Ascending aorta (tissue), 2 donors: ENCODE results near the gene TRIM47. TPM values are rescaled to one million over a fixed set of nuclear protein-coding genes. Genes with fewer than 3 reads are reported as not detected.
"Not testable (repeated sequence)": the region's sequence is repeated elsewhere in the genome, so short reads cannot be mapped to it uniquely, and the experiment has no call there.

Experiments
- DNase-seq, 2 donors: peaks; one replicate each; pipeline ENCODE4 v3.0.0-alpha.2; 2019; ENCODE audit warnings: low spot score in 2 of 2
- H3K27ac ChIP-seq, 2 donors: fragments of 200-600 bp; sonication (generic); one replicate each; pipeline ENCODE4 v1.5.1; 2016 to 2017; ENCODE audit warnings: mild to moderate bottlenecking in 1 of 2
- H3K27me3 ChIP-seq: fragments of 200-600 bp; sonication (generic); one replicate; pipeline ENCODE4 v1.5.1; 2017
- H3K36me3 ChIP-seq, 2 donors: fragments of 200-600 bp; sonication (generic); one replicate each; pipeline ENCODE4 v1.5.1; 2016
- H3K4me1 ChIP-seq, 2 donors: fragments of 200-600 bp; sonication (generic); one replicate each; pipeline ENCODE4 v1.5.1; 2016 to 2017; ENCODE audit warnings: mild to moderate bottlenecking in 1 of 2
- H3K4me3 ChIP-seq, 2 donors: fragments of 200-600 bp; sonication (generic); one replicate each; pipeline ENCODE4 v1.5.1; 2016 to 2017; ENCODE audit warnings: mild to moderate bottlenecking in 1 of 2
- H3K9me3 ChIP-seq, 2 donors: fragments of 200-600 bp; sonication (generic); one replicate each; pipeline ENCODE4 v1.5.1; 2016
- intact Hi-C: fragments of 100-400 bp; cut with DNase I; formaldehyde crosslinking; loops from one replicate; pipeline ENCODE4 v1.15.1; 2023
- total RNA-seq: library from RNA; depleted of rRNA; stranded (reverse); fragments of >200 nt; gene quantifications from one replicate; pipeline ENCODE4 v1.1.0, GENCODE V29; 2016
- TF ChIP-seq, protein P1 (sequence below), 3 experiments: fragments of 200-600 bp in 2 of 3; fragments of 450-650 bp in 1 of 3; sonication (generic) in 2 of 3; IDR thresholded peaks; one replicate each; pipeline ENCODE4 v1.5.1; 2016 to 2019; ENCODE audit warnings: antibody characterized with exemption in 3 of 3, mild to moderate bottlenecking in 1 of 3, moderate library complexity in 1 of 3

Gene TRIM47
- total RNA-seq, 1 donor from 2014 or later = 132 TPM

DNA sequence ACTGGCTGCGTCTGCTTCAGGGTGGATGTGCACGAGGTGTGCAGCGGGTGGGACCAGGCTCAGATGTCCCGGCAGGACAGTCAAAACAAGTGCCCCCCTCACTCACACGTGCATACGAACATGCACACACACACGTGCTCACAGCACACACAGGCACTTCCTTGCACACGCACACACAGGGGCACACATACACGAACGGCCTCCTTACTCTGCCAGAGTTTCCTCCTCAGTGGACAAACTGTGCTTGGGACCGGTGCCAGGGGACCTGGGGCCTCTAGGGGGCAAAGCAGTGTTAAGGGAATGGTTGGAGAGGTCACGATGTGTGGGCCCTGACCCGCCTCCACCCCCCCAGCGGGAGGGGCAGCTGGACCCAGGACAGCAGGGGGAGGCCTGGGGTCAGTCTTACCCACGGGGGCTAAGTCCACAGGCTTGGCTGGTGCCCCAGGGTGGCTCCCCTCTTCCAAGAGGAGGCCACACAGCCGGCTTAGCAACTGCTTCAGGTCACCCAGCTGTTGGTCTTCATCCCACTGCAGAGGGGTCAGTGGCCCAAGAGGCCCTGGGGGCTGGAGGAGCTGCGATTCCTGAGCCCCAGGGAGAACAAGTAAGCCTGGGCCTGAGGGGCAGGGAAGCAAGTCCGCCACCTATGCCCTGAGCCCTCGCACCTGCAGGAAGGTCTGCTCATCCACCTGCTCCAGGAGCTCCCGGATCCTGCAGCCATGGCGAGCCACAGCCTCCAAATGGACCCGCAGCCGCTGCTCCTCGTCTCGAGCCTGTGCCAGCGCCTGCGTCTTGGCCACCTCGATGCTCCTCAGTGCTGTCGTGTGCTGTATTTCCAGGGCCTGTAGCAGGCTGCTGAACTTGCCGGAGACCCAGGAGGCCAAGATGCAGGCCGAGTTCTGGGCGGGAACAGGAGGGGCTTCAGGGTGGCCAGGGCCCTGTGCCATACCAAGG, 13.5 kb upstream of the TRIM47 start:
- no peaks in the 10 kb centered on the region for H3K9me3 ChIP-seq
- no peaks in the 10 kb centered on the region for H3K27me3 ChIP-seq
- H3K27ac ChIP-seq = no peak overlapping the region
- peaks cover 0 to 18% of the 10 kb centered on the region in 2 donors for H3K4me1 ChIP-seq
- H3K4me3 ChIP-seq = no peak overlapping the region
- peaks cover 20 to 32% of the 10 kb centered on the region in 2 donors for H3K36me3 ChIP-seq
- intact Hi-C loops = no loop called here
- no peak for DNase-seq
- TF ChIP-seq, protein P1, sequence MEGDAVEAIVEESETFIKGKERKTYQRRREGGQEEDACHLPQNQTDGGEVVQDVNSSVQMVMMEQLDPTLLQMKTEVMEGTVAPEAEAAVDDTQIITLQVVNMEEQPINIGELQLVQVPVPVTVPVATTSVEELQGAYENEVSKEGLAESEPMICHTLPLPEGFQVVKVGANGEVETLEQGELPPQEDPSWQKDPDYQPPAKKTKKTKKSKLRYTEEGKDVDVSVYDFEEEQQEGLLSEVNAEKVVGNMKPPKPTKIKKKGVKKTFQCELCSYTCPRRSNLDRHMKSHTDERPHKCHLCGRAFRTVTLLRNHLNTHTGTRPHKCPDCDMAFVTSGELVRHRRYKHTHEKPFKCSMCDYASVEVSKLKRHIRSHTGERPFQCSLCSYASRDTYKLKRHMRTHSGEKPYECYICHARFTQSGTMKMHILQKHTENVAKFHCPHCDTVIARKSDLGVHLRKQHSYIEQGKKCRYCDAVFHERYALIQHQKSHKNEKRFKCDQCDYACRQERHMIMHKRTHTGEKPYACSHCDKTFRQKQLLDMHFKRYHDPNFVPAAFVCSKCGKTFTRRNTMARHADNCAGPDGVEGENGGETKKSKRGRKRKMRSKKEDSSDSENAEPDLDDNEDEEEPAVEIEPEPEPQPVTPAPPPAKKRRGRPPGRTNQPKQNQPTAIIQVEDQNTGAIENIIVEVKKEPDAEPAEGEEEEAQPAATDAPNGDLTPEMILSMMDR (IDR thresholded peaks at IDR 0.05) = no peak

DNA sequence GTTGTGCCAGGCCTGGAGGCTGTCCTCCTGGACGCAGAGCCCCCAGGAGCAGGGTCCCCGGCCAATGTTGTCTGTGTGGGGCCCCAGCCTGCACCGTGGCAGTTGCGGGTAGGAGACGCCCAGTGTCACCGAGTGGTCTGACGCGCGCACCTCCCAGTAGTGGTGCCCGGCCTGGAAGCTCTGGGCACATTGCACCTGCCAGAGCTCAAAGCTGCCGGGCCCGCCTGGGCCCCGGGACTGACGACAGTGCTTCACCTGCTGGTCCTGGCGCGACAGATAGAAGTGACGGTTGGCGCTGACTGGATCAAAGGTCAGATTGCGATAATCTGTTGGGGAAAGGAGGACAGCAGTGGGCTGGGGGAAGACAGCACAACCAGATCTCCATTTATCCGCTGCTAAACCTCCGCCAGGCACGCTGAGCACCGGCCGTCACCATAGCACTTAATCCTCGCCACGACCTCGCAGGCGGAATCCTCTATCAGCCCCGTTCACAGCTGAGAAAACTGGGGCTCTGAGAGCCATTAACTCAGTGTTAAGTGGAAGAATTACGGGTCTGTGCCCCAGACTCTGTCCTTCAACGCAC, 12.7 kb upstream of the TRIM47 start:
- H3K4me3 ChIP-seq = no peak overlapping the region
- intact Hi-C loops = no loop called here
- TF ChIP-seq, protein P1 (IDR thresholded peaks at IDR 0.05) = no peak
- H3K27ac ChIP-seq = no peak overlapping the region
- peaks cover 20 to 32% of the 10 kb centered on the region in 2 donors for H3K36me3 ChIP-seq
- peaks cover 0 to 18% of the 10 kb centered on the region in 2 donors for H3K4me1 ChIP-seq
- no peak for DNase-seq
- H3K27me3 ChIP-seq = no peaks in the 10 kb centered on the region
- no peaks in the 10 kb centered on the region for H3K9me3 ChIP-seq

DNA sequence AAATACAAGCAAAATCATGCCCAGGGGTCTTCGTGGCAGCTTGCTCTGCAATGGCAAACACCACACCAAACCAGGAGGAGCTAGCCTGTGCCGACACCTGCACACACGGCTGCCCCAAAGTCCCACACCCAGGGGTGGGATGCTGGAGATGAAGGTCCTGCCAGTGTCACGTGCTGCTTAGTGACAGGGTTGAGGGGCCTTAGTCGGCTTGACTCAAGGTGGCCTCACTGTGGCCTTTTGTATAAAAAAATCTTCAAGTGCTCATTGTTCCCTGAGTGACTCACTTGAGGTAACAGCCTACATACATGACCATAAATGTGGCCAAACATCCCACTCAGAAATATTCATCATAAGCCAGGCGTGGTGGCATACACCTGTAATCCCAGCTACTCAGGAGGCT, 11.1 kb upstream of the TRIM47 start:
- H3K27ac ChIP-seq = no peak overlapping the region
- intact Hi-C loops = no loop called here
- no peak overlapping the region for H3K4me3 ChIP-seq
- H3K4me1 ChIP-seq = peaks cover 0 to 3% of the 10 kb centered on the region in 2 donors
- DNase-seq = no peak
- H3K9me3 ChIP-seq = no peaks in the 10 kb centered on the region
- H3K36me3 ChIP-seq = peaks cover 20 to 32% of the 10 kb centered on the region in 2 donors
- TF ChIP-seq, protein P1 (IDR thresholded peaks at IDR 0.05) = no peak
- no peaks in the 10 kb centered on the region for H3K27me3 ChIP-seq

DNA sequence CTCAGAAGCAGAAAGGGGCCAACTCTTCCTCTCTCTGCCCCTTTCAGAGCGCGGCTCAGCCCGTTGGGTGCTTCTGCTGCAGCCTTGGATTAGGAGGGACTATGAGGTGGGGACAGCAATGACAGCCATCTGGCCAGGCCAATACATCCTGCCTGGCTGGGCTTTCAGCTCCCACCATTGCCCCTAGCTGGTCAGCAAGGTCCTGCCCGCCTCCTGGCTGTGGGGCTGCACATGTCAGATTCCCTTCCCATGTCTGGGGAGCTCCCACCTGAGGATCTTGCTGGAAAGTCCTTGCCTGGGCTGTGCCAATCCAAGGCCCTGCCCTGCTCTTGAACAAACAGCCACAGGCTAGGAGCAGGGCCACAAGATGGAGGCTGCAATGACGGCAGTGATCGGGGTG, 10.1 kb upstream of the TRIM47 start:
- Histone ChIP-seq H3K27me3 (no peaks in the 10 kb centered on the region), H3K4me3 (no peak overlapping the region), H3K36me3 (peaks cover 20 to 32% of the 10 kb centered on the region in 2 donors), H3K27ac (no peak overlapping the region), H3K9me3 (no peaks in the 10 kb centered on the region), H3K4me1 (no peaks in the 10 kb centered on the region)
- DNase-seq = no peak
- TF ChIP-seq, protein P1 (IDR thresholded peaks at IDR 0.05) = no peak
- intact Hi-C loops = no loop called here

DNA sequence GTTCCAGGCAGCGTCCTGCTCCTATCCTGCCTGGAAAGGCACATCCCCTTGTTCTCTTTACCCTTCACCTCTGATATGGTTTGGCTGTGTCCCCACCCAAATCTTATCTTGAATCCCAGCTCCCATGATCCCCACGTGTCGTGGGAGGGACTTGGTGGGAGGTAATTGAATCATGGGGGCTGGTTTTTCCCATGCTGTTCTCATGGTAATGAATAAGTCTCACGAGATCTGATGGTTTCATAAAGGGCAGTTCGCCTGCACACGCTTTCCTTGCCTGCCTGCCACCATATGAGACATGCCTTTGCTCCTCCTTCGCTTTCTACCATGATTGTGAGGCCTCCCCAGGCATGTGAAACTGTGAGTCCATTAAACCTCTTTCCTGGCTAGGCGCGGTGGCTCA, 7.5 kb upstream of the TRIM47 start:
- H3K27ac ChIP-seq, DNase-seq, H3K4me1 ChIP-seq, H3K9me3 ChIP-seq, H3K27me3 ChIP-seq, H3K4me3 ChIP-seq, intact Hi-C loops: not testable (repeated sequence)
- peaks cover 7 to 16% of the 10 kb centered on the region in 2 donors for H3K36me3 ChIP-seq

DNA sequence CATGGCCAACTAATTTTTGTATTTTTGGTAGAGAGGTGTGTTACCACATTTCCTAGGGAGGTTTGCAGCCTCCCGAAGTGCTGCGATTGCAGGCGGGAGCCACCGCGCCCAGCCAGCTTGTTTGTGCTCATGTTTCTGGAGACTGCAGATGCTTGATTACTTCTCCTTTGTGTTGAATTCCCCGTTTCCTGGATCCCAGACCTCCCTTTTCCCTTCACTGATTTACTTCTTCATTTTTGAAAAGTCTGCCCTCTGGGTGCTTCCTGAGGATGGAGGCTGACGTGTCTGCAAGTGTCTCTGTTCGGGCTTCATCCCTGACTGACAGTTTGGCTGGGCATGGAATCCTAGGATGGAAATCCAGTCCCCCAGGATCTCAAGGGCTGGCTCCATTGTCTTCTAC, 7.0 kb upstream of the TRIM47 start:
- Histone ChIP-seq H3K4me3 (no peak overlapping the region), H3K27me3 (no peaks in the 10 kb centered on the region), H3K4me1 (no peaks in the 10 kb centered on the region), H3K27ac (no peak overlapping the region), H3K9me3 (no peaks in the 10 kb centered on the region), H3K36me3 (peaks cover 2 to 12% of the 10 kb centered on the region in 2 donors)
- TF ChIP-seq, protein P1 (IDR thresholded peaks at IDR 0.05) = no peak
- intact Hi-C loops = no loop called here
- no peak for DNase-seq
